ENCODE results near the gene CLIC3.
A peak's percentile ranks its signal among the peaks of the same experiment; 100 is the strongest.

Gene CLIC3

DNA sequence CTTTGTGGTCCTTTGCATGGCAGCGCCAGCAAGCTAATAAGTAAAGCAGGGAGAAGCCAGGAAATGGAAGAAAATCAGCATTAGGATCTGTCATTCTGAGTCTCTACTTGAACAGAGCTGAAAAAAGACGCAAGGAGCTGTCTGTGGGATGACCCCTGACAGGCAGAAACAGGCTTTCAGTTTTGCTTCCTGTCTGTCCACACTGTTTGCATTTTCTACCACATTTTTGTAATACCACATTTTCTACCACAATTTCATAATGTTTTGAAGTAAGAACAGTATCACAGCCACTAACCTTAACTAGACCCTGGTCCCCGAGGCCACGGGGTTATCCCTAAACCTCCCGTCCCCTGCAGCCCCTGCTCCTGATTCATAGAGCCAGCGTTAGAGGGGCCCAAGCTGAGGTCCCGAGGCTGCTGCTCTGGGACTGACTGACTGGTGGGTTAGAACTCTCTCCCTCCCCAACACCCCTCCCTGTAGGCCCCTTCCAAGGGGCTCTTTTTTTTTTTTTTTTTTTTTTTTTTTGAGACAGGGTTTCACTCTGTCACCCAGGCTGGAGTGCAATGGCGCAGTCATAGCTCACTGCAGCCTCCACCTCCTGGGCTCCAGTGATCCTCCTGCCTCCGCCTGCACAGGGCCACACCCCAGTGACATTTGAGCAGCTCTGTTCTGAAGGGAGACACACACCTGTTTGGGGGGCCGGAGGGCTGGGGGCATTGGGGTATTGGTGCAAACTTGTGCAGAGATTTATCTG, 4.0 kb upstream of the CLIC3 start:
- DNase-seq (ENCODE audit: low read depth in 2 of 2): no peak

DNA sequence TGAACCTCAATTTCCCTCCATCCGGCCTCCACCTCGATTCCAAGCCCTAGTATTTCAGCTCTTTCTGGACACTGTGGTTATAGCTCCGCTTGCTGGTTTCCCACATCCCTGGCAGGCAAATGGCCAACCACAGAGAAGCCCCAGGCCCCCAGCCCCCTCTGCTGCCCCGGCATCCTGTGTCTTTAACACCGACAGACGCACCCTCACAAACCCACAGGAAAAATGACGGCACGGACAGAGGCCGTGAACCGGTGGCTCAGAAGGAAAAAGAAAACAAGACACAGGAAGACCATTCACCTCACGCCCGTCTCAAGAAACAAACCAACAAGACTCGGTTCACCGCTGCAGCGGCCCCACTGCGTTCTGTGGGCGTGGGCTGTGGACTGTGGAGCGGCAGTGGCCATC, 1.5 kb upstream of the CLIC3 start:
- no peak for DNase-seq (ENCODE audit: low read depth in 2 of 2)

DNA sequence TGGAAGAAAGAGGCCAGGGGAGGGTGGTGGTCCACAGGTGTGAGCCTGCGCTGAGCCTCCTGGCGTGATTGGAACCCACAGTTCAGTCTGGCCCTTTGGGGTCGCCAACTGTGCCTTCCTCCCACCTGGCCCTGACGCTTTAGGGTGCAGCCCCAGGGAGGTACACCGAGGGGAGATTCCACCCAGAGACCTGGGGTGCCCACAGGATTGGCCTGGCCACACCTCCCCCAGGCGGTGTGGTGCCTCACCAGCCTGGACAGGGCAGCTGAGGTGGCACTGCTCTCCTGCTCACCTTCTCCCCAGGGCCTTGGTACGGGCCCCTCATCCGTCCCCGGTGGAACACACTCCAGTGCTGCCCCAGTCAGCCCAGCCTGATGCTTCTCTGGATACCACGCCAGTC, 1.0 kb upstream of the CLIC3 start:
- no peak for DNase-seq (ENCODE audit: low read depth in 2 of 2)

DNA sequence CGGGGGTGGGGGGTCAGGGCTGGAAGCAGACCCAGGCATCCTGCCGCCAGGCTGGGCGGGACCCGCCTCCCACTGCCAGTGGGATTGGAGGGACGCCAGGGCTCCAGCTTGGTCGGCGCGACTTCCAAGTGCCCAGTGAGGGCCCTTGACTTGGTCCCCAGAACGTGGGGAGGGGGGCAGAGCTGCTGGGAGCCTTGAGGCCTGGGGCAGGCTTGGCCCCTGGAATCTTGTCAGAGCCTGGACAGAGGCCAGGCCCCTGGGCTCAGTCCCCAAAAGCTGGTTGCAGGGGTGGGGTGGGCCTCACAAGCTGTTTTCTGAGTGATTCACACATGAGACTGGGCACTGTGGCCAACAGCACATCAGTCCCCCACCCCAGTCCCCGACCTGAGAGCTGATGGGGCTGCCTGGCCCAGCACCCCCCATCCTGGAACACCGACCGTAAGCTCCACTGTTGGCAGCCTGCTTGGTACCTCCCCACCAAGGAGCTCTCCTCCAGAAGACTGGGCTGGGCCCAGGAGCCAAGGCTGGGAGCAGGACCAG, 526 bp downstream of the CLIC3 start:
- no peak for DNase-seq (ENCODE audit: low read depth in 2 of 2)

DNA sequence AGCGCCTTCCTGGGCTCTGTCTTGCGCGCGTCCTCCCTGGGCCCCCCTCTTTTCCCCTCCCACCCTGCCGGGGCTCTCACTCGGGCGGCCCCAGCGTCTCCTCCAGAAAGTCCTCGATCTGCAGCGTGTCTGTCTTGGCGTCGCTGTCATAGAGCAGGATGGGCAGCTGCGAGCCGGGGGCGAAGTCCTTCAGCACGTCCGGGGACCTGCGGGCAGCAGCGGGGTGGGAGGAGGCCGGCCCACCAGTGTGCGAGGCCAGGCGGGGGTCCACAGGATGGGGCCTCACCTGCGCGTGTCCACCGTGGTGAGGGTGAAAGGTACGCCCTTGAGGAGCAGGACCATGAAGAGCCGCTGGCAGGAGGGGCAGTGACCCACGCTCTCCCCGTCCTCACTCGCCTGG, 1.0 kb downstream of the CLIC3 start:
- DNase-seq (ENCODE audit: low read depth in 2 of 2): no peak

DNA sequence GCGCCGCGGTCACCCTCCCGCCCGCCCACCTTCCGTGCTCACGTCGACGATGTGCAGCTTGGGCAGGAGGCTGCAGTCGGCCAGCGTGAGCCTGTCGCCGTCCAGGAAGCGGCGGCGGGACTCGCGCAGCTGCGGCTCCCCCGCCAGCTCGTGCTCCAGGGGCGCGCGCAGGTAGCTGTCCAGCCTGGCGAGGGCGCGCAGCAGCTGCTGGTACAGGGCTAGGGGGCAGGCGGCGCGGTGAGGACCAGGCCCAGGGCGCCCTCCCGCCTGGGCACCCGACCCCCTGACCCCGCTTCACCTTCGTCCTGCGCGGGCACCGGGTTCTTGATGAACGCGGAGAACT, 1.5 kb downstream of the CLIC3 start:
- DNase-seq (ENCODE audit: low read depth in 2 of 2): no peak

DNA sequence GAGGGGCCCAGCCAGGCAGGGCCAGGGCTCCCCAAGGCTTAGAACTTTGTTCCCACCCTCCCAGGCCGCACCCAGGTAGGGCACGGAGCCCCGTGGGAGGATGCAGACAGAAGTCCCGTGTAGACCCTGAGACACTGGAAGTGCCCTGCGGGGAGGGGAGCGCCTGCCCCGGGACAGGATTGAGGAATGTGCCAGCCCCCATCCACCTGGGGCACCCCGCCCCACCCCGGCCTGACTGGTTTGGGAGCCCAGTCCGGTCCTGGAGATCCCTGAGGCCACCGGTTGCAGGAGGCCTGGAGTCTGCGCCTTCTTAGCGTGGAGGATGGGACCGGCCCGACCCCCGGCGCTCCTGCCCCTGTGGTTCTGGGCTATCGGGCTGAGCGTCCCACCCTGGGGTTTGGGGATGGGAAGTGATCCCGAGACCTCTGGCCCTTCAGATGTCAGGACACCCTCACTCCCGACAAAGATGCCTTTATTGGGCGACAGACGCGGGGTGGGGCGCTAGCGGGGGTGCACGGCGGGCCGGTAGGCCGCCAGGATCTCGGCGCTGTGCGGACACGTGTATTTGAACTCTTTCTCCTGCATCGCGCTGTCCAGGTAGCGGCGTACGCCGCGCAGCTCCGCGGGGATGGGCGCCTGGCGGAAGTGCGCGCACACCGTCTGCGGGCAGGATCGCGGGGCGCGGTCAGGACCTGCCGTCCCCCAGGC, 2.0 kb downstream of the CLIC3 start:
- no peak for DNase-seq (ENCODE audit: low read depth in 2 of 2)

DNA sequence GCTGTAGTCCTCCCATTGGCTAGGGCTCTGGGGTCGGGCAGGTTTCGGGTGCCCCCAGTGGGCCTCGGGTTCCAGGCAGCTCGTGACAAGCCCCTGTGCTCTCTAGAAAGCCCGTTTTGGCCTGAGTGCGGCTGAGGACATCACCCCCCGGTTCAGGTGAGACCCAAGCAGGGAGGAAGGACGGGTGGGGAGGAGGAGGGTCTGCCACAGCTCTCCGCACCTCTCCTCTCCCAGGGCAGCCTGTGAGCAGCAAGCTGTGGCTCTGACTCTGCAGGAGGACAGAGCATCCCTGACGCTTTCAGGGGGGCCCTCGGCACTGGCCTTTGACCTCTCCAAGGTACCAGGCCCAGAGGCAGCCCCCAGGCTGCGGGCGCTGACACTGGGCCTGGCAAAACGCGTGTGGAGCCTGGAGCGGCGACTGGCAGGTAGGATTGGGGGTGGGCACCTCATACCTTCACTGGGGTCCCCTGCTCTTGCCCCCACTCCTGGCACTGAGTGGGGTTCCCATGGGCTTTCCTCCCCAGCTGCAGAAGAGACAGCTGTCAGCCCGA, 3.5 kb downstream of the CLIC3 start:
- no peak for DNase-seq (ENCODE audit: low read depth in 2 of 2)

DNA sequence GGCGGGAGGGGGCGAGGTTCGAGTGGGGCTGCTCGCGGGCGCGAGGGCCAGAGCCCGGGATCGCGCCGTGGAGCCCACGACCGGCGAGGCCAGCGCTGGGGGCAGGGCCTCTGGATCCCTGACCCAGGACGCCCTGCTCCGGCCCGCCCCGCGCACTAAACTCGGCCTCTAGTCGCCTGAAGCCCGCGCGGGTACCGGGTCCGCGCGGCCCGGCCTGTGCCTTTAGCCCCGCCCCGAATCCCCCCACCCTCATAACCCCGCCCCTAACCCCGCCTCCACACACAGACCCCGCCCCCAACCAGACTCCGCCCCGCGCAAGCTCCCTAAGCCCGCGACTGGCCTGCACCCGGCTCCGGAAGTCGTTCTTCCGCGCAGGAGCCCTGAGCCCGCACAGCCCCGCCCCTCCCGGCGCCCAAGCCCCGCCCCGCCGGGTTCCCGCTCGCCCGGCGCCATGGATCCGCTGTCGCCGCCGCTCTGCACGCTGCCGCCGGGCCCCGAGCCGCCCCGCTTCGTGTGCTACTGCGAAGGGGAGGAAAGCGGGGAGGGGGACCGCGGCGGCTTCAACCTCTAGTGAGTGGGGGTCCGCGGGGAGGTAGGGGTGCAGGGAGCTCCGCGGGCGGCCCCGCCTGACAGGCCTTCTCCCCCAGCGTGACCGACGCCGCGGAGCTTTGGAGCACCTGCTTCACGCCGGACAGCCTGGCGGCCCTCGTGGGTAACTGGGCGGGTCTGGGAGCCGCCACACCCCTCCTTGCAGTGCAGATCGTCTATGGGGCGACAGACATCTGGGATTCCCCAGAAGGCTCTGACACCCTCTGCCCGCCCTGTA, 4.2 kb downstream of the CLIC3 start, which contains the start of gene PAXX:
PAXX (plus strand) TSS at position 430 of the 826 bp plus-strand sequence; CDS start at position 452, 22 bp downstream.
- peak; percentile 85 to 87 for DNase-seq (ENCODE audit: low read depth in 2 of 2)

DNA sequence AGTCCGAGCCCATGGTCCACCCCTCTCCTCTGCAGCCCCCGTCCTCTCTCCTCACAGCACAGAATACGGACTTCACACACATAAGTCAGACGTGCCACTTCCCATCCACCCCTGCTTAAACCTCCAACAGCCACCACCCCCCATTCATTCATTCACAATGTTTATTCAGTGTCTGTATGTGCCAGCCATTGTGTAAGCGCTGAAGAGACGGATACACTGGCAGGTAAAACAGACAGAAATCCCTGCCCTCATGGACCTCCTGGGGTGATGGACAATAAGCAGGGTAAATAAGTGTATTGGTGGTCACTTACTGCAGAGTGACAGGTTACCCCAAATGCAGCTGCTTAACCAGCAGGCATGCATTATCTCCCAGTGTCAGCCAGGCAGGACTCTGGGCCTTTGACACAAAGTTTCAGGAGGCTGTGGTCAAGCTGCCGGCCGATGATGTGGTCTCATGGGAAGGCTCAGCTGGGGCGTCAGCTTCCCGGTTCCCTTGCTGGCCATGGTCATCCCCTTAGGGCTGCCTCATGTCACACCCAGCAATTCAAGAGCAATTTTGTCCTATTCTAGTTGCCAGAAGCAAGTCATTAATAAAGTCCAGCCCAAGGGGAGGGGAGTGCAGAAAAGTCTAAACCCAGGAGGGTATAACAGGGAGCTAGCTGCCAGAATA, 6.0 kb downstream of the CLIC3 start:
- DNase-seq (ENCODE audit: low read depth in 2 of 2): no peak

DNA sequence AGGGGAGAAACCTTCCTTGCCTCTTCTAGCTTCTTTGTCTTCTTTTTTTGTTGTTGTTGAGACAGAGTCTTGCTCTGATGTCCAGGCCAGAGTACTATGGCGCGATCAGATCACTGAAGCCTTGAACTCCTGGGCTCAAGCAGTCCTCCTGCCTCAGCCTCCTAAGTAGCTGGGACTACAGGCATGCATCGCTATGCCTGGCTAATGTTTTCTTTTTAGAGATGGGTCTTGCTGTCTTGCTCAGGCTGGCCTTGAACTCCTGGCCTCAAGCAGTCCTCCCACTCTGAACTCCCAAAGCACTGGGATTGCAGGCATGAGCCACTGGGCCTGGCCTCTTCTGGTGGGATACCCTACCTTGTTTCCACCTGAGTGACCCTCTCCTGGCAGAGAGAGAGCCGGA, 7.5 kb downstream of the CLIC3 start:
- DNase-seq (ENCODE audit: low read depth in 2 of 2): no peak

DNA sequence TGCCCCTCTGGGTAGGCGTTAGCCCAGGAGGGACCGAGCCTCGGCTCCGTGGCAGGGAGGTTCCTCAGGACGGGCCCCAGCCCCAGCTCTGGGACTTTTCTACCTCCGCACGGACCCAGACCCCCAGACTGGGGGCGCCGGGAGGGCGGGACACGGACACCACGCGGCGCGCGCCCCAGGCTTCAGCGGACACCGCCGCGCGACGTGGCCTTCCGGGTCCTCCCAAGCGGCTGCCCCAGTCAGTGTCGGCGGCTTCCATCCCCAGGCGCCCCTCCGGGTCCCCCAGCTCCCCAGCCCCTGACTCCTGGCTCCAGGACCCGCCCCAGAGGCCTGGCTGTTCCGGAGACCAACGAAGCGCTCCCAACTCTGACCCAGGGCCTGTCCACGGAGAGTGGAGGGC, 10.5 kb downstream of the CLIC3 start:
- DNase-seq (ENCODE audit: low read depth in 2 of 2): no peak

DNA sequence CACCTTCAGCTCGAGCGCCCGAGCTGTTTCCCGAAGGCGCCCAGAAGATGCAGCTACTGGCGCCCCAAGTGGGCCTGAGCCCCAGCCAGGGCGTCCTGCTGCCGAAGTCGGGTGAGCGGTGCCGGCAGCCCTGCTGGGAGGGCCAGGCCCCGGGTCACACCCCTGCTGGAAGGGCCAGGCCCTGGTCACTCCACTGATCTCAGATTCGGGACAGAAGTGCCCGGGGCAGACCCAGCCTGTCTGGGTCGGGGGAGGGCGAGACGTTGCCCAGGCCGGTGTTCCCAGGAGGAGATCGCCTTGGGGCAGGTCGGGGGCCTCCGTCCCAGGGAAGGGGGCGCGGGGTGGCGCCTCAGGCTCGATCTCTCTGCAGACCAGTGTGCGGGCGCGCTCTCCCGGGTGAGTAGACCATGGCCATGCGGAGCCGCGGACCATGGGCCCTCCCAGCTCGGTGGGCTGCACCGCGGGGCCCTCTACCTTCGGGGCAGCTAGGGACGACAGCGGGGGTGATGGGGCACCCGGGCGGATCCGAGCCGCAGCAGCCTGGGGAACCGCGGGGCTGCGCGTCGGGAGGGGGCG, 11.3 kb downstream of the CLIC3 start:
- no peak for DNase-seq (ENCODE audit: low read depth in 2 of 2)

DNA sequence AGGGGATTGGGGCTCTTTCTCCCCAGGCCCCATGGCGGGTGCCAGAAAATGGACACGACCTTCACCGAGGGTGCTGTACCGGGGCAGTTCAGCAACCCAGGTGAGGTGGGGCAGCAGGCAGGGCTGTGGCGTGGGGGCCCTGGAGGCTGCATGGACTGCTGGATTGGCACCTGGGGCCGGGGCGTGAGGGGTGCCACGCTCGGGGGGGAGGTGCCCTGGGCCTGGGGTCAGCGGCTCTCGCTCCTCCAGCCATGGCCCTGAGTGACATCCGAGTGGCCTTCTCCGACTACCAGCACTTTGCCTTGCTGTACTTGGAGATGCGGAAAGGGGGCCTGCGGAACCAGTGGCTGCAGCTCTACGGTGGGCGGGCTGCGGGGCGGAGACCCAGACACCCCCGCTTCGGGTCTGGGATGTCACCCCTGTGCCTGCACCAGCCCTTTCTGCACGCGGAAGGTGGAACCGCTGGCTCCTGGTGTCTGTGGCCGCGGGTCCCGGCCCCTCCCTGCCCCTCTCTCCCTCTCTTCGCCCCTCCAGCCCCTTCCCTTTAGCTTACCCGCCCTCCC, 11.8 kb downstream of the CLIC3 start:
- no peak for DNase-seq (ENCODE audit: low read depth in 2 of 2)

DNA sequence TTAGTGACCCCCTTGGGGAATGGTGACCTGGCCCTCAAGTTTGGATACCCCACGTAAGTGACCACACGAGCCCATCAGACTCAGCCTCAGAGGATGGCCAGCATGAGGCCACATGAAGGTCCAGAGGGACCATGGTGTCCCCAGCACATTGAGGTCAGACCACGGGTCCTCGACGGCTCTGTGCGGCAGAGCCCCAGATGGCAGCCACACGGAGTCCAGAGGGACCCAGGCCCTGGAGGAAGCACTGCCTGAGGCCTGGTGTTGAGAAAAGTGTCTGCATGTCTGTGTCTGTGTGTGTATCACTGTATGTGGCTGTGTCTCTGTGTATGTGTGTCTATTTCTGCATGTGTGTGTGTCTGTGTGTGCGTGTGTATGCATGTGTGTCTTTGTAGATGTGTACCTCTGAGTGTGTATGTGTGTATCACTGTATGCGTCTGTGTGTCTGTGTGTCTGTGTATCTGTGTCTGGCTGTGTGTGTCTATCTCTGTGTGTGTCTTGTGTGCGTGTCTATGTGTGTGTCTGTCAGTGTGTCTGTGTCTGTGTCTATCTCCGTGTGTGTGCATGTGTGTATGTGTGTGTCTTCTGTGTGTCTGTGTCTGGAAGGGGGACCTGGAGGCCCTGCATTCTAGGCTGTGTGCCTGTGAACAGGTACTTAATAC, 12.6 kb downstream of the CLIC3 start:
- DNase-seq (ENCODE audit: low read depth in 2 of 2): no peak

DNA sequence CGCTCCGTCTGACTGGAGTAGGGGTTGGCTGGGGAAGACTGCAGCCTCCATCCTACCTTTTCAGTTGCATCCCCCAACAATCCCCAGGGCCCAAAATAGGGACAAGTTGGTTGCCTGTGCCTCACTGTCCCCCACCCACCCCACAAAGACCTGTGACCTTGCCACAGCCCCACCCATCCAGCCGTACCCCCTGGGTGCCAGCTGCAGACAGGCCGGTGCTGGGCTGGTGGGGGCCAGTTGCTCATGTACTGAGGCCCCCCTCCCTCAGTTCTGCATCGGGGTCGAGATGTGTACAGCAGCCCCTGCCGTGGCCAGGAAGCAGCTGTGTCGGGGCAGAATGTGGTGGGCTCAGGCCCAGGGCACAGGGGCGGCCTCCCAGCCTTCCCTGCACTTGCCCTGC, 13.2 kb downstream of the CLIC3 start:
- no peak for DNase-seq (ENCODE audit: low read depth in 2 of 2)

DNA sequence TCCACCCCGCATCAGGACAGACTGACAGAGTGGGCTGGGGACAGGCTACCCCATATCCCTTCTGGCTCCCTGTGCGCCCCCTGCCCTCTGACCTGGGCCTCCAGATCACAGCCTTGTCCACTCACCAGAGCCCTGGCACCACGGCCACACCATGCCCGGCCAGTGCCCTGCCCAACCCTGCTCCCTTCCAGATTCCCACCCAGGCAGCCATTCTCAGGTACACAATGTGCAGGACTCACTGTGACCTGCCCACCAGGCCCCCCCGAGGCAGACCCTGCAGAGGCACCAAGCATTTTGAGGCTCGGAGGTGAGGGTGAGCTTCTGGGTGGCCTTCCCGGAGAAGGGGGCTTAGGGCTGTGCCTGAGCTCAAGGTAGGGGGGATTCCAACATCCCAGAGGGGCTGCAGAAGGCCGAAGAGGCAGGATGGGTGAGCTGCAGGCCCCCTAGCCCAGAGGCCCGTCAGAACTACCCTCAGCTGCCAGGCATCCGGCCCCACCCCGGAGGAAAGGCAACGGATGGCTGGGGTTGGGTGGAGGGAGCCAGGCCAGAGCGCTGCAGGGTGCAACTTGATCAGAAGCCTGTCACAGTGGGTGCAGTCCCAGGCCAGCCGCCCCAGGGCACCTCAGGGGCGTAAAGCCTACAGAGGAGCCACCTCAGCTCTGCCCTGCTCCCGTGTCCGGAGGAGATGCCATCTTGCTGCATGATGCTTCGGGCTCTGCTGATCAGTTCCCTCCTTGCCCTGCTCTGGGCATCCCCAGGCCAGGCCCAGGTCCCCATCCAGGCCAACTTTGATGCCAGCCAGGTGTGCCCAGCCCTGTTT, 13.9 kb downstream of the CLIC3 start, which contains the start of gene LCNL1:
LCNL1 (plus strand) TSS at position 762 of the 820 bp plus-strand sequence. CDS start 594 bp downstream, outside the sequence.
- no peak for DNase-seq (ENCODE audit: low read depth in 2 of 2)

DNA sequence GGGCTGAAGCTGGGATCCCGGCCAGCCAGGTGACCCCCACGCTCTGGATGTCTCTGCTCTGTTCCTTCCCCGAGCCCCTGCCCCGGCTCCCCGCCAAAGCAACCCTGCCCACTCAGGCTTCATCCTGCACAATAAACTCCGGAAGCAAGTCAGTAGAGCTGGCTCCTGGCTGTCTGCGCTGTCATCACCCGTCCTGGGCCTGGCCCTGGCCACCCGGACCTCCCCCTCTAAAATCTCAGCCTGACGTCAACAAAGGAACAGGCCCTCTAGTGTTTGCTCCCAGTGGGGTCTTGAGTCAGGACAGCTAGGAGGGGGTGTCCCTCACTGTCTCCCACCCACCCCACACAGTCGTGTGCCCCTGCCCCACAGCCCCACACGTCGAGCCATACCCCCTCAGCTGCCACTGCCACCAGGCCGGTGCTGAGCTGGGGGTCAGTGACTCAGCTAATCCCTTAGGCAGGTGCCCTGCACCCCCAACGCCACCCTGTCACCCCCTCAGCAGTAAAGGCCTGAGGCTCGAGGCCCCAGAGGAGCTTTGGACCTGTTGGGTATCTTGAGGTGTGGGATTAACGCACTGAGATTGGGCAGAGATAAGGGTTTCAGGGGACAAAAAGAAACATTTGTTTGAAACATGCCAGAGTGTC, 14.7 kb downstream of the CLIC3 start:
- no peak for DNase-seq (ENCODE audit: low read depth in 2 of 2)
